Nephron progenitor cell (in vitro differentiated cells): ENCODE results near the gene ASTN2.

ENCODE experiments used
- DNase-seq: peaks from one replicate; pipeline ENCODE4 v3.0.0; 2021
- H3K27ac Mint-ChIP-seq: 2 replicates; pipeline ENCODE4 v1.8.0; 2021; ENCODE audit warnings: mild to moderate bottlenecking, moderate library complexity, mixed read lengths
- H3K27me3 Mint-ChIP-seq: 2 replicates; pipeline ENCODE4 v1.8.0; 2021; ENCODE audit warnings: mild to moderate bottlenecking, low read depth, mixed read lengths; ENCODE audit not compliant: poor library complexity
- H3K36me3 Mint-ChIP-seq: 2 replicates; pipeline ENCODE4 v1.8.0; 2021; ENCODE audit warnings: low read depth, mixed read lengths
- H3K4me1 Mint-ChIP-seq: 2 replicates; pipeline ENCODE4 v1.8.0; 2021; ENCODE audit warnings: mixed read lengths
- H3K4me3 Mint-ChIP-seq: 2 replicates; pipeline ENCODE4 v1.8.0; 2021; ENCODE audit warnings: mild to moderate bottlenecking, moderate library complexity, mixed read lengths
- H3K9me3 Mint-ChIP-seq: 2 replicates; pipeline ENCODE4 v1.8.0; 2021; ENCODE audit warnings: mild to moderate bottlenecking, moderate library complexity, mixed read lengths
- TF ChIP-seq, protein P1 (sequence below): fragments of 200-600 bp; sonication (generic); IDR thresholded peaks from 2 replicates; pipeline ENCODE4 v1.5.0; 2021; ENCODE audit warnings: antibody characterized with exemption

The ASTN2 gene

GRCh38 chr9:117317192-117317591, 97.7 kb downstream of the ASTN2 start:
- no peaks in the 10 kb centered on the region for H3K36me3 Mint-ChIP-seq
- peaks cover 6% of the 10 kb centered on the region for H3K27me3 Mint-ChIP-seq
- peaks cover 8% of the 10 kb centered on the region for H3K4me1 Mint-ChIP-seq
- H3K4me3 Mint-ChIP-seq: no peak overlapping the region
- DNase-seq: no peak
- H3K27ac Mint-ChIP-seq: no peak overlapping the region
- TF ChIP-seq, protein P1, sequence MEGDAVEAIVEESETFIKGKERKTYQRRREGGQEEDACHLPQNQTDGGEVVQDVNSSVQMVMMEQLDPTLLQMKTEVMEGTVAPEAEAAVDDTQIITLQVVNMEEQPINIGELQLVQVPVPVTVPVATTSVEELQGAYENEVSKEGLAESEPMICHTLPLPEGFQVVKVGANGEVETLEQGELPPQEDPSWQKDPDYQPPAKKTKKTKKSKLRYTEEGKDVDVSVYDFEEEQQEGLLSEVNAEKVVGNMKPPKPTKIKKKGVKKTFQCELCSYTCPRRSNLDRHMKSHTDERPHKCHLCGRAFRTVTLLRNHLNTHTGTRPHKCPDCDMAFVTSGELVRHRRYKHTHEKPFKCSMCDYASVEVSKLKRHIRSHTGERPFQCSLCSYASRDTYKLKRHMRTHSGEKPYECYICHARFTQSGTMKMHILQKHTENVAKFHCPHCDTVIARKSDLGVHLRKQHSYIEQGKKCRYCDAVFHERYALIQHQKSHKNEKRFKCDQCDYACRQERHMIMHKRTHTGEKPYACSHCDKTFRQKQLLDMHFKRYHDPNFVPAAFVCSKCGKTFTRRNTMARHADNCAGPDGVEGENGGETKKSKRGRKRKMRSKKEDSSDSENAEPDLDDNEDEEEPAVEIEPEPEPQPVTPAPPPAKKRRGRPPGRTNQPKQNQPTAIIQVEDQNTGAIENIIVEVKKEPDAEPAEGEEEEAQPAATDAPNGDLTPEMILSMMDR: no peak
- no peaks in the 10 kb centered on the region for H3K9me3 Mint-ChIP-seq

- peaks cover 9% of the 10 kb centered on the region for H3K27me3 Mint-ChIP-seq
- TF ChIP-seq, protein P1: no peak
- H3K27ac Mint-ChIP-seq: no peak overlapping the region
- H3K9me3 Mint-ChIP-seq: no peaks in the 10 kb centered on the region
- H3K4me1 Mint-ChIP-seq: no peaks in the 10 kb centered on the region
- H3K36me3 Mint-ChIP-seq: no peaks in the 10 kb centered on the region
- no peak overlapping the region for H3K4me3 Mint-ChIP-seq
- no peak for DNase-seq
Measured at GRCh38 chr9:117315236-117315635, 99.6 kb downstream of the ASTN2 start.

DNA sequence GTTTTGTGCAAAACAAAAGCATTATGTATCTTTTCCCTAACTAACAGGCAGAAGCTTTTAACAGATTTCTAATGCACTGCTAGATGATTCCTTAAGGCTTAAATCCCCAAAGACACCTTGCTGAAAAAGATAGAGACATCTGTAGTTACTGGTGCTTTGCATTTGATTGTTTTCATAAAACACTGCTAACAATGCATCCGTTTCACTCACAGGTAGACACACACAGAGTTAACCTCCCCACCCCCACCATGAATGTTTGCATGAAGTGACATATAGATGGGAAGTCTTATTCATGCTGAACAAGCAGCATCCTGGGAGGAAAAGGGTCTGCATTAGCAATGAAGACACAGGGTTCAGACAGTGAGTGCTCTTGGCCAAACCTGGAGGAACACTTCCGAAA, 100.9 kb downstream of the ASTN2 start:
- peaks cover 9% of the 10 kb centered on the region for H3K27me3 Mint-ChIP-seq
- H3K36me3 Mint-ChIP-seq: no peaks in the 10 kb centered on the region
- TF ChIP-seq, protein P1: no peak
- no peak for DNase-seq
- H3K4me1 Mint-ChIP-seq: no peaks in the 10 kb centered on the region
- H3K4me3 Mint-ChIP-seq: no peak overlapping the region
- no peak overlapping the region for H3K27ac Mint-ChIP-seq
- H3K9me3 Mint-ChIP-seq: no peaks in the 10 kb centered on the region

DNA sequence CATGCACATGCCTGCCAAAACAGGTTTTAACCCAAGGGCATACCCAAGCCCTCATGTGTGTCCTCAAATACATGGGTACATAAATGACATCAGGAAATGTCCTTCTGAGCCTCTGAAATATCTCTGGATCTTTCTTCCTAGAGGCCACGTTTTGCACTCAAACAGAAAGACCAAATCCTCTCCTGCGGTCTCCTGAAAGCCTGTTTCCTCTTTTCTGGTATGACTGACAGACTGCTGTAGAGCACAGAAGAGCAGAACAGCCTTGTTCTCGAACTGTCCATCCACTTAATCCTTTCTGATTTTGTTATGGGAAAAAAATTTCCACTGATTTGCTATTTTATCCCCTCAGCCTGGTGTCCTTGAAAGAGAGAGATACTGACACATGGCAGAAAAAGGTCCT, 107.2 kb downstream of the ASTN2 start:
- H3K9me3 Mint-ChIP-seq: no peaks in the 10 kb centered on the region
- peaks cover 13% of the 10 kb centered on the region for H3K27me3 Mint-ChIP-seq
- no peaks in the 10 kb centered on the region for H3K36me3 Mint-ChIP-seq
- no peak for DNase-seq
- TF ChIP-seq, protein P1: no peak
- no peak overlapping the region for H3K4me3 Mint-ChIP-seq
- H3K4me1 Mint-ChIP-seq: peaks cover 12% of the 10 kb centered on the region
- no peak overlapping the region for H3K27ac Mint-ChIP-seq

DNA sequence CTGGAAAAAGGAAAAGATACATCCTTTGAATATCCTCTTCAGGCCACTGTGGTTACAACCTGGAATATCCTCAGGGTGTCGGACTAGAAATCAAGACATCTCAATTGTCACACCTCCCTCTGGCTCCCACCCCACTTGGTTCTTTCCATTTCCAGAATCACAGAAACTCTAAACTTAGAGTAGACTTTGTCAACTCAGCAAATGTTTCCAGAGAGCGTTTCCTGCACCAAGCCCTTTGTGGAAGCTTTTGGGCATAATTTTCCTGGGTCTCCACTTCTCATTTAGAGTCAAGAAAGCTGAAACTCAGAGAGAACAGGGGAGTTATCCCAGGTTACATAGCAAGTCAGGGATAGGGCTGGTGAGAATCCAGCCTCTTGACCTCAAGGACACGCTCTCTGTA, 108.8 kb downstream of the ASTN2 start:
- DNase-seq: no peak
- H3K4me3 Mint-ChIP-seq: no peak overlapping the region
- TF ChIP-seq, protein P1: no peak
- H3K27me3 Mint-ChIP-seq: peaks cover 11% of the 10 kb centered on the region
- H3K9me3 Mint-ChIP-seq: no peaks in the 10 kb centered on the region
- no peaks in the 10 kb centered on the region for H3K36me3 Mint-ChIP-seq
- H3K4me1 Mint-ChIP-seq: peaks cover 12% of the 10 kb centered on the region
- peak overlapping the region; percentile 37 for H3K27ac Mint-ChIP-seq

GRCh38 chr9:117305454-117305853, 109.4 kb downstream of the ASTN2 start:
- Mint-ChIP-seq H3K27ac (no peak overlapping the region), H3K9me3 (no peaks in the 10 kb centered on the region), H3K27me3 (peaks cover 8% of the 10 kb centered on the region), H3K4me1 (peaks cover 12% of the 10 kb centered on the region), H3K4me3 (no peak overlapping the region), H3K36me3 (no peaks in the 10 kb centered on the region)
- TF ChIP-seq, protein P1: no peak
- no peak for DNase-seq
